ENCODE results near the gene AFAP1L2. TPM values are rescaled to one million over a fixed set of nuclear protein-coding genes. Genes with fewer than 3 reads are reported as not detected.

The AFAP1L2 gene
- total RNA-seq, 4 donors from 2014 or later: 6.5 to 35.5 (median 12.9) TPM

DNA sequence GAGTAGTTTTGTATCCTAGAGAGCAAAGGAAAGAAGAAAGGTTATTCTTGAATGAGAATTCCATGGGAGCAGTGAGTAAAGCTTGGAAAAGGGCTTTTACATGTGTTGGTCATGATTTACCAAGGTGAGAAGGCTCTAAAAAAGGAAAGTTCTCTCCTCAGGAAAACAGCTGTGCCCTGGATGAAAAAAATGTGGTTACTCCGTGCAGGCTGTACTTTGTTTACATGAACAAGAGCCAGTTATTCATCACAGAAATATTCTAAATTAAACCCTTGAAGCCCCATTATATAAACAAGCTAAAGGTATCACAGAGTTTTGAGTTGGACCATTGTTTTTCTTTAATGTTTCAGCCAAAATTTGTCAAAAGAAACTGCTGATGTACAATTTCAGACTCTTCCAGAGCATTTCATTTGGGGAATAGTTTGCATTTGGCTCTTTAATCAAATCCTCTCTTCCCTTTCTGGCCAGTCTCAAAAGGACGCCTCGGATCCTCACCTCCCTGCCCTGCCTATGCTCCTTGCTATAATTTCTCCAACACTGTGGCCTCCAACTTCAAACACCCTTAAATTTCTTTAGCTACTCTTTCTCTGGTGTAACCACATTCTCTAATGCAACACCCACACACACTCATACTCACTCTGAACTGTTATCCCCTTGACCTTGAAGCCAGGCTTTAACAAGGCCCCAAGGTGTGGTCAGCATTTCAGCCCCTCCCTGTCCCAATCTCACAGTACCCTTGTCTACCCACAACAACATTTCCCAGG, 47.4 kb downstream of the AFAP1L2 start:
- DNase-seq: no peak
- H3K4me3 ChIP-seq: no peak overlapping the region
- H3K4me1 ChIP-seq: no peaks in the 10 kb centered on the region
- no peaks in the 10 kb centered on the region for H3K36me3 ChIP-seq
- no peaks in the 10 kb centered on the region for H3K9me3 ChIP-seq
- H3K27ac ChIP-seq: peak overlapping the region in 1 of 4 donors; percentile 9
- TF ChIP-seq, protein P1, sequence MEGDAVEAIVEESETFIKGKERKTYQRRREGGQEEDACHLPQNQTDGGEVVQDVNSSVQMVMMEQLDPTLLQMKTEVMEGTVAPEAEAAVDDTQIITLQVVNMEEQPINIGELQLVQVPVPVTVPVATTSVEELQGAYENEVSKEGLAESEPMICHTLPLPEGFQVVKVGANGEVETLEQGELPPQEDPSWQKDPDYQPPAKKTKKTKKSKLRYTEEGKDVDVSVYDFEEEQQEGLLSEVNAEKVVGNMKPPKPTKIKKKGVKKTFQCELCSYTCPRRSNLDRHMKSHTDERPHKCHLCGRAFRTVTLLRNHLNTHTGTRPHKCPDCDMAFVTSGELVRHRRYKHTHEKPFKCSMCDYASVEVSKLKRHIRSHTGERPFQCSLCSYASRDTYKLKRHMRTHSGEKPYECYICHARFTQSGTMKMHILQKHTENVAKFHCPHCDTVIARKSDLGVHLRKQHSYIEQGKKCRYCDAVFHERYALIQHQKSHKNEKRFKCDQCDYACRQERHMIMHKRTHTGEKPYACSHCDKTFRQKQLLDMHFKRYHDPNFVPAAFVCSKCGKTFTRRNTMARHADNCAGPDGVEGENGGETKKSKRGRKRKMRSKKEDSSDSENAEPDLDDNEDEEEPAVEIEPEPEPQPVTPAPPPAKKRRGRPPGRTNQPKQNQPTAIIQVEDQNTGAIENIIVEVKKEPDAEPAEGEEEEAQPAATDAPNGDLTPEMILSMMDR (IDR thresholded peaks at IDR 0.05): no peak
- TF ChIP-seq POLR2A (IDR thresholded peaks at IDR 0.05): no peak
- H3K27me3 ChIP-seq: no peaks in the 10 kb centered on the region

DNA sequence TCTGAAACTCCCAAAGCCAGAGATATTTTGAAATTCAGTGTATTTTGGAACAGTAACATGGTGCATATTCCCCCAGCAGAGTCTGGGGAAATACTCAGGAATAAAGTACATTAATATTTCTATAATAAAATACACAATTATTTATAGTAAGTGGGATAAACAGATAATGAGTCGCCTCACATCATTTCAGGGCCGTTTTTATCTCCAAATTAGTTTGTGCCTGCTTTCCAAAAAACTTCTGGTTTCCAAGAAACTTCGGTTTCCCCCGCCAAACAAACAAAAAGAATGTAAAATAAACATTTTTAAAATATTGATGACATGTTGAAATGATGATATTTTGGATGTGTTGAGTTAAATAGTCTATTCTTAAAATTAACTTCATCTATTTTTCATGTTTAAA, 48.2 kb downstream of the AFAP1L2 start:
- Histone ChIP-seq H3K4me1 (no peaks in the 10 kb centered on the region), H3K27me3 (no peaks in the 10 kb centered on the region)

DNA sequence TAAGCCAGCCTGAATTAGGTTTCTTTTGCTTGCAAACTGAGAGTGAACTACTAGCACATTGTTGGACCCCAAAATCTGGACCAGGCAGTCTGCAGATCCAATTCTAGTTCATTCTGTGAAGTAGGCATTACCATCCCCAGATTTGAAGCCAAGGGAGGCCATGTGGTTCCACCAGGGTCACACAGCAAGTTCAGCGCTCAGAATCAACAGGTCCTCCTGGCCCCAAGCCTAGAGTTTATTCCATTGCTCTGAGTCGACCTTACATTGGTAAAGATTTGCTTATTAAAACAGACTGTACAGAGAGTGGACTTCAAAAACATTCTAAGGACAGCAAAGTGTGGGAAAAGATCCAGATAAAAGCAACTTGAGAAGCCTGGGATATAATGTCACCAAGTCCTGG, 50.9 kb downstream of the AFAP1L2 start:
- Histone ChIP-seq H3K4me1 (peaks cover 0 to 17% (median 0%) of the 10 kb centered on the region in 4 donors), H3K9me3 (no peaks in the 10 kb centered on the region), H3K36me3 (no peaks in the 10 kb centered on the region), H3K27ac (no peak overlapping the region), H3K4me3 (no peak overlapping the region), H3K27me3 (no peaks in the 10 kb centered on the region)
- TF ChIP-seq POLR2A (IDR thresholded peaks at IDR 0.05): no peak
- no peak for DNase-seq

More for the DNA sequence above, 48.2 kb downstream of the AFAP1L2 start:
- no peaks in the 10 kb centered on the region for H3K9me3 ChIP-seq
- no peak overlapping the region for H3K27ac ChIP-seq
- no peak overlapping the region for H3K4me3 ChIP-seq
- TF ChIP-seq, protein P1 (IDR thresholded peaks at IDR 0.05): no peak
- no peak for TF ChIP-seq POLR2A (IDR thresholded peaks at IDR 0.05)
- no peaks in the 10 kb centered on the region for H3K36me3 ChIP-seq
- DNase-seq: no peak

DNA sequence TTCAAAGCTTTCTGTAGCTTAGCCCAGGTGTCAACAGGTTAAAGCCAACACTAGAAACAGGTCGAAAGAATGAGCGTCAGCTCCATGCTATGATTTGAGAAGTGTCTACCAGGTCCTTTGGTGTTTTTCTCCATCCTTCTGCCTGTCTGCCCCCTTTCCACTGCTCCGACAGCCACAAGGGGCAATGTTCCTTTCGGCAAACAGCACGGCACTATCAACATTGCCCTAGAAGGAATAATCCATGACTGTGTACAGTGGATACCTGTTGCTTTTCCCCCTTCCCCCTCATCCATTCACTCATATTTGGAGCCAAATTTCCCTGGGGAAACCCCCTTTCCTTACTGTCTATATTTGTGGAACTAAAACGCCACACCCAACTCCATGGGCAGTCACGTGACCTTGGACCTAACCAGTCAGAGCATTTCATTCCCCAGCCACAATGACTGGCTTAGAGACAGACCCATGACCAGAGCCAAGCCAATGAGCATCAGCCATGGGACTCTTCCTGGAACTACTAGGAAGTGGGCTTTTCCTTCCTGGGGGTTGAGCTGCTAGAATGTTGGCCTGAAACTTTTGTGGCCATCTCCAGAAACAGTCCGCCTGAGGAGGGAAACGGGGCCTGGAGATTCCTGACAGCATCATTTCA, 51.5 kb downstream of the AFAP1L2 start:
- Histone ChIP-seq H3K9me3 (no peaks in the 10 kb centered on the region), H3K27ac (no peak overlapping the region), H3K4me3 (no peak overlapping the region), H3K27me3 (no peaks in the 10 kb centered on the region), H3K36me3 (no peaks in the 10 kb centered on the region), H3K4me1 (peaks cover 0 to 17% (median 0%) of the 10 kb centered on the region in 4 donors)
- no peak for DNase-seq
- no peak for TF ChIP-seq POLR2A (IDR thresholded peaks at IDR 0.05)
- TF ChIP-seq, protein P1 (IDR thresholded peaks at IDR 0.05): no peak

DNA sequence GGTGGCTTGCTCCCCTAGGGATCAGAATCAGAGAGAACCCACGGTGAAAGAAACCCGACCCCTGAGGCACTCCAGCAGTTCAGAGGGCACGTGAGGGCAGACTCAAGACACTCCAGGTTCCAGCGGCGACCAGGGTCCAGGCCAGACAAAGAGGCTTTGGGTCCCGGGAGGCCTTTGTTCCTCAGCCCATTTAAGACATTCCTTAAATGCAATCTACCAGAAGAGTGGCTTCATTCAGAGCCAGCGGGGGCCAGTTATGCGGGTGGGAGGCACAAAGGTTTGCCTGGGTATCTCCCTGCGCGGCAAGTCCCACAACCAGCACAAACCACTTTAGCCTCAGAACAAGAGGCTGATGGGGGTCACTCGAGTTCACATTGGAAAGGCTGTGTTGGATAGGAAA, 53.6 kb downstream of the AFAP1L2 start:
- H3K36me3 ChIP-seq: no peaks in the 10 kb centered on the region
- peak overlapping the region in 2 of 4 donors; percentile 2 to 51 for H3K27ac ChIP-seq
- no peaks in the 10 kb centered on the region for H3K9me3 ChIP-seq
- TF ChIP-seq, protein P1 (IDR thresholded peaks at IDR 0.05): no peak
- TF ChIP-seq POLR2A (IDR thresholded peaks at IDR 0.05): no peak
- DNase-seq: no peak
- H3K4me1 ChIP-seq: peaks cover 0 to 17% (median 0%) of the 10 kb centered on the region in 4 donors
- H3K27me3 ChIP-seq: no peaks in the 10 kb centered on the region
- no peak overlapping the region for H3K4me3 ChIP-seq

All from Peyer's patch (tissue), 4 donors.